Inferior parietal cortex (tissue), 1 donor: ENCODE data around the gene SLC27A1.
A peak's percentile ranks its signal among the peaks of the same experiment; 100 is the strongest.

ENCODE experiments used
- DNase-seq: peaks from one replicate; pipeline ENCODE4 v3.0.0-alpha.2; 2016; ENCODE audit errors: extremely low spot score

The SLC27A1 gene

DNA sequence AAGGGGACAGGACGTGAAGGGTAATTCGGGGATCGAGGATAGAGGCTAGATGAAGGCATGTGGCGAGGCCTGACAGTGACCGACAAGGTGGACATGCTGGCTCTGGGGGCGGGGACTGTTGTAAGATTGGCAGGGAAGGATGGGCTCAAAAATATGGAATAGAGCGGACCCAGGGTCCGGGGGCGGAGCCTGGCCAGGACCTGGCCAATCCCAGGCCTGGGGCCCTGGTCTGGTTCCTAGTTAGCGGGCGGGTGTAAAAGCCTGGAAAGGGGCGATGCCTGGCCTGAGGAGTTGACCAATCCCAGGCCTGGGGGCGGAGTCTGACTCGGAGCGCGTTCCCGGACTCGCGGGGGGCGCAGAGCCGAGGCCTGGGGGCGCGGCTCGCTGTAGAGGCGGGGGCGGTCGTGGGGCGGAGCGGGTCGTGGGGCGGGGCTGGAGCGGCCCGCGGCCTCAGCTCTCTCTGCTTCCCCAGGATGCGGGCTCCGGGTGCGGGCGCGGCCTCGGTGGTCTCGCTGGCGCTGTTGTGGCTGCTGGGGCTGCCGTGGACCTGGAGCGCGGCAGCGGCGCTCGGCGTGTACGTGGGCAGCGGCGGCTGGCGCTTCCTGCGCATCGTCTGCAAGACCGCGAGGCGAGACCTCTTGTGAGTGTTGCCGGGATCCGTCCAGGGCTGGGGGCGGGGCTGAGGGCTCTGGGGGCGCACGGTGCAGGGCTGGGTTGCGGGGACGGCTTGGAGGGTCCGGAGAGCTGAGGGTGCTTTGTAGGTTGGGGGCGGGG, at the start of gene SLC27A1:
Gene SLC27A1, plus strand, starts transcription at position 457 of the 774 bp plus-strand sequence. Its CDS starts 17 bp downstream, at position 474.
- peak; percentile 98 for DNase-seq

DNA sequence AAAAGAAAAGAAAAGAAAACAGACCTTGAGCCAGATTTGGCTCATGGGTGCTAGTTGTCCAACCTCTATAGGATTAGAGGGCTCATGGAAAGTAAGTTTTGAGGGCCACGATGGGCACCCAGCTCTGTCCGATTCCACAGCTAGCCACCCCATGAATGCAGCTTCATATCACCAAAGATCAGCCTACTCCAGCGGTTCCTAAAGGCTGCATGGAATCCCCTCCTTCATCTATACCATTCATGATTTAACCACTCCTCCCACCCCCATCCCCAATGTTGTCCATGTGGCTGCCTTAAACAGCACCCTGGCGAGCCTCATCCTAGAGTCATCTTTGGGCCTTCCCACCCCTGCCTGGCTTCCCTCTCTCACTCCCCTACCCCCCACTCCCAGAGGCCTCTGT, 48.4 kb upstream of the SLC27A1 start:
- DNase-seq = no peak

DNA sequence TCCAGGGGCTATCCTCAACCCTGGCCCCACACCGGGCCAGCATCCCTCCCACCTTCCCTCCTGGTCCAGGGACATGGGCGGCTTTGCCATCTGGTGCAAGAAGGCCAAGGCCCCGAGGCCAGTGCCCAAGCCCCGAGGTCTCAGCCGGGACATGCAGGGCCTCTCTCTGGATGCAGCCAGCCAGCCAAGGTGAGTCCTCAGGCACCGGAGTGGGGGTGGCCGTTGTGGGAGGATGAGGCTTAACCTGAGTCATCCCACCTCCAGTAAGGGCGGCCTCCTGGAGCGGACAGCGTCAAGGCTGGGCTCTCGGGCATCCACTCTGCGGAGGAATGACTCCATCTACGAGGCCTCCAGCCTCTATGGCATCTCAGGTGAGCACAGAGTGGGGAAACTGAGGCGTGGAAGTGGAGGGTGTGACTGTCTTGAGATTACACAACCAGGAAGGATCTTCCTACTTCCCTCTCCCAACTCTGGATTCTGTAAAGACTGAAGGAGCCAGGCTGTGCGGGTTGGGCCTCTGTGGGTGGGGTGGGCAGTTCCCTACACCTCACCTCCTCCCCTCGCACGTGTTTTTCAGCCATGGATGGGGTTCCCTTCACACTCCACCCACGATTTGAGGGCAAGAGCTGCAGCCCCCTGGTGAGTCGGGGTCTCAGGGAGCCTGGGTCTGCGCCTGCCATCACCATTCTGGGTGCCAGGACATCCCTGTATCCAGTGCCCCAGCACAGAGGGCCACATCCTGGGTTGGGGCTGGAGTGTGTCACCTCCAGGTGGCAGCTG, 46.7 kb upstream of the SLC27A1 start:
- DNase-seq = no peak

DNA sequence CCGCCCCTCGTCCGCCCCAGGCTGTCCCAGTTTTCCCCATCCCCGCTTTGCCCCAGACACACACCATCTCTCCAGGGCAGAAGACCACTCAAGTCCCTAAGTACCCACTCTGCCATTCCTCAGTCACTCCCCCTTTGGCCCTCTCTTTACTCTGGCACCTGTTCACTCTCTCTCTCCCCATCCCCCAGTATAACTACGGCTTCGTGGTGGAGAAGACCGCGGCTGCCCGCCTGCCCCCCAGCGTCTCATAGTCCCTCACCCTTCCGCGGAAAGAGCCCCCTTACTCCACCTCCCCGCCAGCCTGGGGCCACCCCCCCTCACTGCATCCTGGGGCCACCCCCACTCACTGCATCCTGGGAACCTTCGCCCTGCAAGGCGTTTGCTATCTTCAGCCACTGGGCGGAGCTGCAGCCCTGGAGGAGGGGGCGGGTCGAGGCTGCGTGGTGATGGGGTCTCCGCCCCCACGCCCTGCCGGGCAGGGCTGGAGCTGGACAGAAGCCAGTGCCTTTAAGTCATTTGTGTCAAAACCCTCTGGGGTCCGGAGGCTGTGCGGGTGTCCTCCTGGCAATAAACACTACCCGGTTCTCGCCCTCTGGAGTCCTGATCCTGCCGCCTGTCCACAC, 45.5 kb upstream of the SLC27A1 start:
- DNase-seq = no peak

DNA sequence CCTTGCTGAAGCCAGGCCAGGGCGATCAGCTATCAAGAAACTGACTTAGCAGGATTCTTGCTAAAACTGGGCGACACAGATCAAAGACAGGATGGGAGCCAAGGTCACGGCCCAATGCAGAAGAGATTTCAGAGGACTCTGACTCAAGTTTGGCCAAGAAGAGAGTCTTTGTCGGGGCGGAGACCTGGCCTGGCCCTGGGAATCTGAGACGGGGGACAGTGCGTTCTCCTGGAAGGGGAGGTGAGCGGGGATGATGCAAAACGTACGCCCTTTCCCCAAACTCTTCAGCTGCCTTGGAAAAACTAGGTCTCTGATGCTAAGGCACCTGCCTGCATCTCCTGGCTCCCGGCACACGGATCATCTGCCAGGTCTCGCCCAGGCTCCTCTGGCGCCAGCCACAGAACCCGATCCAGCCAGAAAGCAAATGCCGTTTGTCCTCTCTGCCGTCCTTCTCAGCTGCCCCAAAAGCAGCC, 40.6 kb upstream of the SLC27A1 start:
- no peak for DNase-seq

DNA sequence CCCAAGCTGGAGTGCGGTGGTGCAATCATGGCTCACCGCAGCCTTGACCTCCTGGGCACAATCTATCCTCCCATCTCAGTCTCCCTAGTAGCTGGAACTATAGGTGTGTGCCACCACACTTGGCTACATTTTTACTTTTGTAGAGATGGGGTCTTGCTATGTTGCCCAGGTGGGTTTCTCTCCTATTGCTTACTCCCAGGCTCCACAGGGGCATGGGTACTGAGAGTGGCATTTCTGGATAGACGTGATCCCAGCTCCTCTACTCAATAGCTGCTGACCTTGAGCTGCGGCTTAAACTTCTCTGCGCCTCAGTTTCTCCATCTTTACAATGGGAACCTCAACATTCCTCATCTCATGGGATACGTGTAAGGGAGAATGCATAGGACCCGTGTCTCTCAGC, 38.9 kb upstream of the SLC27A1 start:
- no peak for DNase-seq

DNA sequence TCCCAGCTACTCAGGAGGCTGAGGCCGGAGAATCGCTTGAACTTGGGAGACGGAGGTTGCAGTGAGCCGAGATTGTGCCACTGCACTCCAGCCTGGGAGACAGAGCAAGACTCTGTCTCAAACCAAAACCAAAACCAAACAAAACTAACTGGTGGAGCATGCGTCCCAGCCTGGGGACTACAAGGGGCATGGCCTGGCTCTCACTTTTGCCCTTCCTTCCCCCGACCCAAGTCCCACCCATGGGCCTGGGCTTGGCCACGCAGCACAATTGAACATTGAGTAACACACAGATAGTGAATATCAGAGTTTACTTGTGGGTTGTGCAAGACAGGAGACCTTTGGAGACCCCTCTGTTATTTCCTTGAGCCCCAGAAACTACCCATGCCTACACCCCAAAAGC, 35.1 kb upstream of the SLC27A1 start:
- DNase-seq = no peak

DNA sequence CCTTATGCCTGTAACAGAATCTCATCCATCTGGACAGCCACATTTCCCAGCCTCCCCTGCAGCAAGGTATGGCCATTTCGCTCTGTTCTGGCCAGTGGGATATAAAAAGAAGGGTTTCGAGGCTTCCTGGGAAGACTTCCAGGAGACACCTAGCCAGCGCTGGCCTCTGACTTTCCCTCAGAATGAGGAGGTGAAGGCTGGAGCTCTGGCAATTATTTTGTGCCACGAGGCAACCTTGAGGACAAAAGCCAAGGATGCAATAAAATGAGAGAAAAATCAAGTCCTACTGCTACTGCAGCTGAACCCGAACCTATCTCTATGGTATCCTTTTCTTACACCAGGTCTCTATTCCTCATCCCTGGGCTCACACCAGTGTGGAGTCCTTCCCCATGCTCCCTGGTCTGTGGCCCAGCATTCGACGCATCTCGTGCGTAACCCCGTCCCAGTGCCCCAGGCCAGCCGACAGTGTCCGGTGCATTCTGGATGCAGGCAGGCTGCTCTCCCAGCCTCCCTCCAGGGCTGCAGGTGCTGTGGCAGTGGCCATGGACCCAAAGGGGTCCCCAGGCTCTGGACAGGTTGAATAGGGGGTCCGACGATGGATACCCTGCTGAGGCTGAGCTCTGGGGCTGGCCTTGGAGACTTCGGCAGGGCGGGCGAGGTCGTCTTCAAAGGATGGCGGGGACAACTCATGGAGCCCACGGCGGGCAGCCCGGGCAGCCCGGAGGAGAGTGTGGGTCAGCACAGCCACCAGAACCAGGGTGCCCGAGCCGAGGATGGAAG, 34.0 kb upstream of the SLC27A1 start:
- DNase-seq = no peak

DNA sequence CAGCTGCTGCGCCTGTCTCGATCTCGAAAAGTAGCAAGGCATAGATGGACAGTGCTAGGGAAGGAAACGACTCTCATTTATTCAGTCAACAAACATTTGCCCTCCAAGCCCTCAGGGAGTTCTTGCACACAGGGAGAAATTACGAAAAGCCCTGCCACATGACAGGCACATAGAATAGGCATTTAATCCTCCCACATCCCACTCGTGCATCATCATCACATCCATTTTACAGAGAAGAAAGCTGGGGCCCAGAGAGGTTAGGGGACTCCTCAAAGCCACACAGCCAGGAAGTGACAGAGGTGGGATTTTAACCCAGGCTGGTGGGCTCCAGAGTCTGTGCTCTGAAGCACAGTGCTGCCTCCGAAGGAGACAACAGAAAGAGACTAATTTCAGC, 33.5 kb upstream of the SLC27A1 start:
- no peak for DNase-seq

DNA sequence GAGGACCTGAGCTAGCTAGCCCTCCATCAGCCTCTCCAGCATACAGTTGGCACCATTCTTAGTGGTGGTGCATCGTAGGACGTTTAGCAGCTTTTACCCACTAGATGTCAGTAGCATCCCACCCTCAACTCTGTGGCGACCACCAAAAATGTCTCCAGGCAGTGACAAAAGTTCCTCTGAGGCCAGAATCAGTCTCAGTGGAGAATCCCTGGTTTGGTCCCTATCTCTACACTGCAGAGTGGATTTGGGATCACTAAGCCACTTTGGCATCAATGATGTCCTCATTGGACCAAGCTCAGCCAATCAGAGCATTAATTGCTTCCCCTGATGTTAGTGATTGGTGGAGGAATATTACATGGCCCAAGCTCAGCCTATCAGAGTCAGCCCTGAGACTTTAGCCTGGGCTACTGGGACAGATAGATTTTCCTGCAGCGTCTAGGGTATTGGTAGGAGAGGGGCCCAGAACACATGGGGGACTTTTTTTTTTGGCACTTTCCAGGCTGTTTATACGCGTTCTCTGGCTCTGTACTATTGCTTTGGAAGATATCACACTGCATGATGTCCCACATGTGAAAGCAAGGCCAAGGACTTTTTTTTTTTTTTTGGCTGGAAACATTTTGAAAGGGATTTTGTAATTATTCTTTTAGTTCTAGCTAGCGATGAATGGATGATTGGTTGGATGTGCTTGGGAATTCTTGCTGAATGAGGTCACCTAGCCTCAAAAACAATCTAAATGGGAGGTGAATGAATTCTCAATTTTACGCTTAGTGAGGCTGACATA, 28.9 kb upstream of the SLC27A1 start:
- no peak for DNase-seq

DNA sequence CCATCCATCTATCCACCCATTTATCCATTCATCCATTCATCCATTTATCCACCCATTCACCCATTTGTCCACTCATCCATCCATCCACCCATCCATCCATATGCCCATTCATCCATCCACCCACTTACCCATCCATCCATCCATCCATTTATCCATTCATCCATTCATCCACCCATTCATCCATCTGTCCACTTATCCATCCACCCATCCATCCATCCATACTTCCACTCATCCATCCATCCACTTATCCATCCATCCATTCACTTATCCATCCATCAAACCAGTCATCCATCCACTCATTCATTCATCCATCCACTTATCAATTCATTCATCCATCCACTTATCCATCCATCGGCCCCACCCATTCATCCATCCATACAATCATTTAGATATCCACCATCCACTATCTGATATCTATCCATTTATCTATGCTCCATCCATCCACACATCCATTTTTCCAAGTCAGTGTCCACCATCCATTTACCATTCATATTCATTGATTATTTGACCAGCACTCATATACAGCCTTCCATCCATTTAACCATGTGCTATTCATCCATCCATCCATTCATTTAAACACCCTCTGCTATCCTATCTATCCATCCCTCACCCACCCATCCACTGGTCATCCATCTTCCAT, 24.7 kb upstream of the SLC27A1 start:
- DNase-seq = no peak

DNA sequence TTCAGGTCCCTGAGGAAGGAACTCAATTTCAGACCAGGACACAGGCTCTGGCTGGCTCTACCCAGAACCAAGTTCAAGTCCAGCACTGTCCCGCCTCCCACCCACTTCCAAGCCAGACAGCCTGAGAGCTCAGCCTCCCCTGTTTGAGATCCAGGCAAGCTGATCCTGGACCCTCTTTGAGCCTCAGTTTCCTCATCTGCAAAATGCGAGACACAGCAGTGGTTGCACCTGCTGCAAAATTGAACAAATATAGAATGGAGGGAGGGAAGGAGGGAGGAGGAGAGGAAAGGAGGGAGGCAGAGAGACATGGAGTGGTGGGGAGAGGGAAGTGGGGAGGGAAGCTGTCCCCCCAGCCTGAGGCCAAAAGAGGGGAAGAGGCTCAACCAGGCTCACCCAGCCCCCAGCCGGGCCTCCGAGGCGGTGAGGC, 22.6 kb upstream of the SLC27A1 start:
- no peak for DNase-seq

DNA sequence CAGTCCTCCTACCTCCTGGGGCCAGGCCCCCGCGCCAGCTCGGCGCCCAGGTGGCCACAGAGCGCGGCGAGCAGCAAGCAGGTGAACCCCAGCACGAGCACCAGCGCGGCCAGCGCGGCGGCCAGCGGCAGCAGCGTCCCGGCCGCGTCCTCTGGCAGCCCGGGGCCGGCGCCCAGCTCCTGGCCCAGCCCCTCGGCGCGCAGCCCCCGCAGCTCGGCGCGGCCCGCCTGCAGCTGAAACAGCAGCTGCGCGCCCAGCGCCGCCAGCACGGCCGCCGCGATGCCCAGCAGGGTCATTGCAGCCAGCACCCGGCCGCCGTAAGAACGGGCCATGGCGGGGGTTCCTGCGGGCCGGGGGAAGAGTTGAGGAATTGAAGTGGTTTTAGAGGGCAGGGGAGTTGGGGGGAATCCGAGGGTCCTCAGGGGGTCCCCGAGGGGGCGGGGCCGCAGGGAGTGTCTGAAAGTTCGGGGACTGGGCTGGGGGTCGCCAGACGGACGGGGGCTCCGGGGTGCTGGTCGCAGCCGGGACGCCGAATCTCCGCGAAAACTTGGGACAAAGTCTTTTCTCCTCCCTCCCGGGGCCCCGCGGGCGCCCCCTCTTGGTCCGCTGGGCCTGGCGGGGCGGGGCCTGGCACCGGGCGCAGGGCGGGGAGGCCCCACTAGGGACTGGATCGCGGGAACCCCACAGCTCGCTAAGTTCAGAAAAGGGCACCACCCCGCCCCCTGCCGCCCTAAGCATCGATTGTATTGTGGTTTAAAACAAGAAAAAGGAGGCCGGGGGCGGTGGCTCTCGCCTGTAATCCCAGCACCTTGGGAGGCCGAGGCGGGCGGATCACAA, 22.0 kb upstream of the SLC27A1 start, which contains the start of gene TMEM221:
Gene TMEM221, minus strand, starts transcription at position 538 of the 837 bp plus-strand sequence. Its CDS starts 206 bp downstream, at position 332.
- no peak for DNase-seq

DNA sequence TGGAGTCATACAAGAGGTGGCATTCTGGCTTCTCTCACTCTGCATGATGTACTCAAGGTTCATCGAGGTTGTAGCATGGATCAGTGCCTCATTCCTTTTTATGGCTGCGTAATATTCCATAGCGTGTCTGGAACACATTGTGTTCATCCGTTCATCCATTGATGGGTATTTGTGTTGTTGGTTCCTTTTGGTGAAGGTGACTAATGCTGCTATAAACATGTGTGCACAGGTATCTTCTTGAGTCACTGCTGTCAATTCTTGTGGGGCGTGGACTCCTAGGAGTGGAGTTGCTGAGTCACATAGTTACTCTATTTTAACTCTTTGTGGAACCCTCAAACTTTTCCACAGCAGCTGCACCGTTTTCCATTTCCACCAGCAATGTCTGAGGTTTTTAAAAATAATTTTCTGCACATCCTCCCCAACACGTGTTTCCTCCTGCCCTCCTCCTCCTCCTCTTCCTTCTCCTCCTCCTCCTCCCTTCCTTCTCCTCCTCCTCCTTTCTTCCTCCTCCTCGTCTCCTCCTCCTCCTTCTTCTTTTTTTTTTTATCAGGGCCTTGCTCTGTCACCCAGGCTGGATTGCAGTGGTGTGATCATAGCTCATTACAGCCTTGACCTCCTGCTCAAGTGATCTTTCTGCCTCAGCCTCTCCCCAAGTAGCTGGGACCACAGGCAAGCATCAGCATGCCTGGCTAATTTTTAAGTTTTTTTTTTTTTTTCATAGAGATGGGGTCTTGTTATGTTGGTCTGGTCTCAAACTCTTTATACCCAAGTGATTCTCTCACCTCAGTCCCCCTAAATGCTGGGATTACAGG, 19.9 kb upstream of the SLC27A1 start:
- no peak for DNase-seq

DNA sequence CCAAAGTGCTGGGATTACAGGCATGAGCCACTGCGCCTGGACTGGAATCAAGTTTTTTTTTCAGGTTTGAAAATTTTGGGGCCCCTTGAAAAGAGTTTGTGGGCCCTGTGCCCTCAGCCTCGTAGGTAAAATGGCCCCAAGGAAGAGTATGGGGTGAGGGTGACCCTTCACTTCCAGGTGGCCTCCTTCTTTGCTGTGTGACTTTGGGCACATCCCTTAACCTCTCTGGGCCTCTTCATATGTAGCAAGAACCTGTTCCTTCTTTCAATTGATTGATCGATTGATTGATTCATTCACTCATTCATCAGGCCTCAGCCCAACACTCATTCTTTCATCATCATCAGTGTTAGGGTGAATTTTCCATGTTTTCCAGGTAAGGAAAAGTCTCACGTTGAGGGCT, 18.5 kb upstream of the SLC27A1 start:
- DNase-seq = no peak

DNA sequence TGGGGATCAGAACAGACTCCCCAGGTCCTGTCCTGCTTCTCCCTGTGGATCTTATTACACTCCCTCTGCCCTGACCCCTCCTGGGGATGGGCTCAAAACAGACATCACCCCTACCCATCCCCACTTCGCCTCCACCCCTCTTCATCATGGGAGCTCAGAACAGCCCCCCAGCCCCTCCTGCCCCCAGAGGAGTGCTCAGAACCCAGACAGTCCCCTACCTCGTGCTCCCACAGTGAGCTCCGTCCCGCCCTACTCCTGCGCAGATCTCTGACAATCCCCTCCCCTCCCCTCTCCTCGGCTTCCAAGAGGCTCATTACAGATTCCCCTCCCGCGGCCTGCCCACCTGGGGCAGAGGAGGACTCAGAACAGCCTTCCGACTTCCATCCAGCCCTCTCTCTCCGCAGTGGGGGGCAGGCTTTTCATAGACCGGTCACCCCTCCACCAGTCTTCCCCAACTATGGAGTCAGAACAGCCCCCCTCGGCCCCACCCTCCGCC, 15.7 kb upstream of the SLC27A1 start:
- no peak for DNase-seq

DNA sequence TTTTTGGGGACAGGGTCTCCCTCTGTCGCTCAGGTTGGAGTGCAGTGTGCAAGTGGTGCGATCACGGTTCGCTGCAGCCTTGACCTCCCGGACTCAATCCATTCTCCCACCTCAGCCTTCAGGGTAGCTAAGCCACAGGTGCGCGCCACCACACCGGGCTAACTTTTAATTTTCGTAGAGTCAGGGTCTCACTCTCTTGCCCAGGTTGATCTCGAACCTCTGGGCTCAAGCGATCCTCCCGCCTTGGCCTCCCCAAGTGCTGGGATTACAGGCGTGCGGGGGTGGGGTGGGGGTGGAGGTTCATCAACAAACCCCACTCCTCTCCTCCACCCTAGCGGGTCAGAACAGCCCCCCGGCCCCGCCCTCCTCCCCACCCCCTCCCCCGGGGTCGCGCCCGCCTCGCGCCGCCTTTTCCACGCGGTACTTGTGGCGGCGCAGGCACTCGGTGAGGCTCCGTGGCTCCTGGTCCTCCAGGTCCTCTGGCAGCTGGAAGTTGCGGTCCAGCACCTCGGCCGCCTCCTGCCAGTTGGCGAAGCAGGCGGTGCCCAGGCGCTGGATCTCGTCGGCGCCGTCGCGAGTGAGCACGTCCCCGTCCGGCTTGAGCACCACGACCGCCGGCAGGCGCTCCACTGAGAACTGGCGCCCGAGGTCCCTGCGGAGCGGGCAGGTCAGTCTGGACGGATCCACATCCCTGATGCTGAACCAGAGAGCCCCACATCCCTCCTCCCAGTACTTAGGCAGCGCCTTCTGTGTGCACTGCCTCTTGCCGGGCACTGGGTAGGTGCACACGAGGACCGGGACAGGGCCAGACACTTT, 14.8 kb upstream of the SLC27A1 start:
- no peak for DNase-seq
